ENCODE results near the gene LPGAT1.

Gene LPGAT1

GRCh38 chr1:211783266-211783665, 47.3 kb downstream of the LPGAT1 start:
- DNase-seq (ENCODE audit: low read depth, low spot score): no peak
- no peak overlapping the region for H3K4me3 ChIP-seq (ENCODE audit: low read length)

- no peak for DNase-seq (ENCODE audit: low read depth, low spot score)
- no peak overlapping the region for H3K4me3 ChIP-seq (ENCODE audit: low read length)
These were observed 49.3 kb downstream of the LPGAT1 start for GRCh38 chr1:211781260-211781659.

GRCh38 chr1:211775170-211775569, 55.4 kb downstream of the LPGAT1 start:
- H3K4me3 ChIP-seq (ENCODE audit: low read length): no peak overlapping the region
- no peak for DNase-seq (ENCODE audit: low read depth, low spot score)

GRCh38 chr1:211764701-211765100, 65.9 kb downstream of the LPGAT1 start:
- no peak for DNase-seq (ENCODE audit: low read depth, low spot score)
- H3K4me3 ChIP-seq (ENCODE audit: low read length): no peak overlapping the region

GRCh38 chr1:211762206-211762605, 68.4 kb downstream of the LPGAT1 start:
- H3K4me3 ChIP-seq (ENCODE audit: low read length): no peak overlapping the region
- DNase-seq (ENCODE audit: low read depth, low spot score): no peak

GRCh38 chr1:211761400-211761799, 69.2 kb downstream of the LPGAT1 start:
- no peak overlapping the region for H3K4me3 ChIP-seq (ENCODE audit: low read length)
- no peak for DNase-seq (ENCODE audit: low read depth, low spot score)

GRCh38 chr1:211756471-211757020, 74.0 kb downstream of the LPGAT1 start:
- no peak for DNase-seq (ENCODE audit: low read depth, low spot score)
- H3K4me3 ChIP-seq (ENCODE audit: low read length): no peak overlapping the region

GRCh38 chr1:211753649-211754251, 76.8 kb downstream of the LPGAT1 start:
- no peak overlapping the region for H3K4me3 ChIP-seq (ENCODE audit: low read length)
- no peak for DNase-seq (ENCODE audit: low read depth, low spot score)

GRCh38 chr1:211752951-211753486, 77.5 kb downstream of the LPGAT1 start:
- DNase-seq (ENCODE audit: low read depth, low spot score): no peak
- no peak overlapping the region for H3K4me3 ChIP-seq (ENCODE audit: low read length)

- H3K4me3 ChIP-seq (ENCODE audit: low read length): no peak overlapping the region
- DNase-seq (ENCODE audit: low read depth, low spot score): no peak
These were observed 78.2 kb downstream of the LPGAT1 start for GRCh38 chr1:211752317-211752716.

GRCh38 chr1:211751438-211751837, 79.1 kb downstream of the LPGAT1 start:
- no peak for DNase-seq (ENCODE audit: low read depth, low spot score)
- H3K4me3 ChIP-seq (ENCODE audit: low read length): no peak overlapping the region

GRCh38 chr1:211750599-211750998, 80.0 kb downstream of the LPGAT1 start:
- H3K4me3 ChIP-seq (ENCODE audit: low read length): no peak overlapping the region
- no peak for DNase-seq (ENCODE audit: low read depth, low spot score)

GRCh38 chr1:211749251-211749650, 81.3 kb downstream of the LPGAT1 start:
- no peak for DNase-seq (ENCODE audit: low read depth, low spot score)
- H3K4me3 ChIP-seq (ENCODE audit: low read length): no peak overlapping the region

GRCh38 chr1:211748810-211749209, 81.8 kb downstream of the LPGAT1 start:
- DNase-seq (ENCODE audit: low read depth, low spot score): no peak
- no peak overlapping the region for H3K4me3 ChIP-seq (ENCODE audit: low read length)

GRCh38 chr1:211742889-211743529, 87.6 kb downstream of the LPGAT1 start:
- peak; percentile 35 for DNase-seq (ENCODE audit: low read depth, low spot score)
- no peak overlapping the region for H3K4me3 ChIP-seq (ENCODE audit: low read length)

GRCh38 chr1:211742272-211742671, 88.3 kb downstream of the LPGAT1 start:
- no peak for DNase-seq (ENCODE audit: low read depth, low spot score)
- H3K4me3 ChIP-seq (ENCODE audit: low read length): no peak overlapping the region

- no peak for DNase-seq (ENCODE audit: low read depth, low spot score)
- H3K4me3 ChIP-seq (ENCODE audit: low read length): no peak overlapping the region
These were observed 88.8 kb downstream of the LPGAT1 start for GRCh38 chr1:211741788-211742187.

GRCh38 chr1:211741116-211741515, 89.4 kb downstream of the LPGAT1 start:
- no peak for DNase-seq (ENCODE audit: low read depth, low spot score)
- H3K4me3 ChIP-seq (ENCODE audit: low read length): no peak overlapping the region

- DNase-seq (ENCODE audit: low read depth, low spot score): peak; percentile 80
- no peak overlapping the region for H3K4me3 ChIP-seq (ENCODE audit: low read length)
These were observed 90.7 kb downstream of the LPGAT1 start for GRCh38 chr1:211739671-211740411.
